ENCODE measurements around the gene DENND2D. TPM values are rescaled to one million over a fixed set of nuclear protein-coding genes. Genes with fewer than 3 reads are reported as not detected.

DENND2D gene
- total RNA-seq, 1 donor from 2014 or later: 3.7 TPM

DNA sequence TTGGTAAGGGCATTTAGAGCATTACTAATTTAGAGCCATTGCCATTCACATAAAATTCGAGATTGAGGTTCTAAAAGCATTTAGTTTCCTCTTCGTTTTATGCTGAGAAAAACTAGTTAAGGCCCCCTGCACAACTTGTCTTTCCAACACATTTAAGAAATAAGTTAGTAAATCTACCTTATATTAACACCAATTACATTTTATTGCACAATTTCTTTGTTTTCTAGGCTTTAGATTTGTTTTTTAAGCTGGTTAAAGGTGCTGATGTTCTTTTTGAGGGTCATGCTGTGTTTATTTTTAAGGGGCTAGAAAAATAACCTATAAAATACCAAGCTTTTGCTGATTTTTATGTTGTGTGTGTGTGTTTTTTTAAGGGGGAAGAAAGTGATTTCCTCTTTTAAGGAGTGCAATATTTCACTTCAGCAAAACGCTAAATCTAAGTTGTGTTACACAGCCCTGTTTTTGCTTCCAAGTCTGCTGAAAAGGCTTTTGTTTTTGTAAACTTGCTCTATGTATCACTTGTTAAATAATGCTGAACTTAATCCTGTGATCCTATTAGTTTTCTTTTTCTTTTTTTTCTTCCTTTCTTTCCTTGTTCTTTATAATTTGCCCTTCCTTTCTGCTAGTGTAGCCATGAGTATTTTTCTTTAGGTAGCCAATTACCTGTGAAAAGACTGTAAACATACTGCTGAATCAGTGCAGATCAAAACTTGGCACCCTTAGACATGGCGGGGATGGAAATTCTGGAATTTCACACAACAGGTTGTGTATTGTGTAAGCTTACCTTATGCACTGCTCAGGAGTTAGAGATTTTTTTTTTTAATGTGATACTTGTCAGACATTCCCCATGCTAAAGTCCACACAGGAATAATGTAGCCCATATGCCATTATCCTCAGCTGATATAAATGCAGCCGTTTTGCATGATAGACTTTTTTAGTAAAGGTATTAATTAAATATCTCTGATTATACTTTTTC is 58.9 kb downstream of the DENND2D start:
- H3K27me3 ChIP-seq (ENCODE audit: control insufficient read depth in 3 of 3, insufficient read depth in 3 of 3, low read length in 3 of 3): no peaks in the 10 kb centered on the region
- peak overlapping the region; percentile 93 to 96 (median 94) for H3K9ac ChIP-seq (ENCODE audit: low read depth in 1 of 3, low read length in 3 of 3)
- no peak overlapping the region for H3K27ac ChIP-seq (ENCODE audit: low read depth, low read length)
- H3K4me3 ChIP-seq (ENCODE audit: low read length in 3 of 3): peak overlapping the region; percentile 88 to 96 (median 92)
- H3K4me1 ChIP-seq (ENCODE audit: control insufficient read depth in 3 of 3, insufficient read depth in 3 of 3, low read length in 3 of 3): peaks cover 3 to 19% (median 17%) of the 10 kb centered on the region in 3 donors
- peaks cover 0 to 9% (median 0%) of the 10 kb centered on the region in 3 donors for H3K36me3 ChIP-seq (ENCODE audit: control insufficient read depth in 3 of 3, insufficient read depth in 3 of 3, low read length in 3 of 3)
- H3K9me3 ChIP-seq (ENCODE audit: control insufficient read depth in 3 of 3, low read length in 3 of 3): no peaks in the 10 kb centered on the region

DNA sequence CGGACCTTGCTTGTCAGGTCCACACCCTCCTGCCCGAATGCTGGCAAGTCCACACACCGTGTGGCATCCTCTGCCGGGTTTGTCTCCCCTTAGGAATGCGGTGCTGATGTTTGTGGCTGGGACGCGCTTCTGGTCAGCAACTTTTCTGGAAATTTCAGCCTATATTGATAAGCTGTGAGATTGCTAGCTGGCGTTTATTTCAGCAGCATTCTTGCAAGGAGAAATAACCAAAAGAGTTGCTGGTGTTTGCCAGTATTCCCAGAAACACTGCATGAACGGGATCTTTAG is 59.8 kb downstream of the DENND2D start:
- Histone ChIP-seq H3K9me3 (ENCODE audit: control insufficient read depth in 3 of 3, low read length in 3 of 3) (no peaks in the 10 kb centered on the region), H3K4me1 (ENCODE audit: control insufficient read depth in 3 of 3, insufficient read depth in 3 of 3, low read length in 3 of 3) (peaks cover 3 to 18% (median 17%) of the 10 kb centered on the region in 3 donors), H3K36me3 (ENCODE audit: control insufficient read depth in 3 of 3, insufficient read depth in 3 of 3, low read length in 3 of 3) (peaks cover 0 to 15% (median 3%) of the 10 kb centered on the region in 3 donors), H3K4me3 (ENCODE audit: low read length in 3 of 3) (peak overlapping the region; percentile 88 to 96 (median 92)), H3K27me3 (ENCODE audit: control insufficient read depth in 3 of 3, insufficient read depth in 3 of 3, low read length in 3 of 3) (no peaks in the 10 kb centered on the region), H3K27ac (ENCODE audit: low read depth, low read length) (peak overlapping the region; percentile 90), H3K9ac (ENCODE audit: low read depth in 1 of 3, low read length in 3 of 3) (peak overlapping the region; percentile 93 to 96 (median 94))

DNA sequence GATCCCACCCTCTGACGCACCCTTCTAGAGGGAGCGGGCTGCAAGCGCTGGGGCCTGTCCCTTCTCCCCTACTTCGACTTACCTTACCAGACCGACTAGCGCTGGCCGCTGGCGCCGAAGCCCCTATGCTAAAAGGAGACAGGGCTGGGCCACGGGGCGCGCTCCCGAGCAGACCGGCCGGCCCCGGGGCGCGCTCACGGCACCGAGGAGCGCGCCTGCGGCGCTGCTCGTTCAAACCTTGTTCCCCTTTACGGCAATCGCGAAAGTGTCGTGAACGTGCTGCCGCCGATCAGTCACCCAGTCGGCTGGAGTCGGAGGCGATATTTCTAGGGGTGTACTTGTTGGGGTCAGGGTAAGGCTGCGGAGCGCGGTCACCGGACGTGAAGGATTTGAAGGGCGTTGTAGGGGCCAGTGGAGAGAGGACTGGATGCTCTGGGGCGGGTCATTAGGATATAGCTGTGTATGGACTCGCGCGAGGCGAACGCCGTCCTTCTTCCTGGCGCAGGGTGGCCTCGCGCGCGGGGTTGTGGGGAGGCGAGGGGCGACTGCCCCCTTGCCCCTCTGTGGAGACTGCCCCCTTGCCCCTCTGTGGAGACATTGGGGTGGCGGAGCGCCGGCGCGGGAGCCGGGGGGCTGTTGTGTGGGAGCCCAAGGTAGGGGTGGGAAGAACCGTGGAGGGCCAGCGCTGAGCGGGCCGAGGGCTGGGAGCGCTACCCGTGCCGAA is 60.3 kb downstream of the DENND2D start, which contains the start of the genes CEPT1 and DRAM2:
Gene CEPT1 (plus strand): TSS at position 268 of the 724 bp plus-strand sequence. CDS start 7,492 bp downstream, outside the sequence.
Gene DRAM2 (minus strand): TSS at position 138 of the 724 bp plus-strand sequence. CDS start 8,539 bp downstream, outside the sequence.
- Histone ChIP-seq H3K27ac (ENCODE audit: low read depth, low read length) (peak within 1 kb of the TSS; percentile 90), H3K4me3 (ENCODE audit: low read length in 3 of 3) (peak within 1 kb of the TSS; percentile 88 to 96 (median 92)), H3K9ac (ENCODE audit: low read depth in 1 of 3, low read length in 3 of 3) (peak within 1 kb of the TSS; percentile 93 to 96 (median 94)), H3K27me3 (ENCODE audit: control insufficient read depth in 3 of 3, insufficient read depth in 3 of 3, low read length in 3 of 3) (no peaks in the 10 kb centered on the region), H3K4me1 (ENCODE audit: control insufficient read depth in 3 of 3, insufficient read depth in 3 of 3, low read length in 3 of 3) (peaks cover 3 to 17% (median 15%) of the 10 kb centered on the region in 3 donors), H3K9me3 (ENCODE audit: control insufficient read depth in 3 of 3, low read length in 3 of 3) (no peaks in the 10 kb centered on the region), H3K36me3 (ENCODE audit: control insufficient read depth in 3 of 3, insufficient read depth in 3 of 3, low read length in 3 of 3) (peaks cover 0 to 16% (median 7%) of the 10 kb centered on the region in 3 donors)

DNA sequence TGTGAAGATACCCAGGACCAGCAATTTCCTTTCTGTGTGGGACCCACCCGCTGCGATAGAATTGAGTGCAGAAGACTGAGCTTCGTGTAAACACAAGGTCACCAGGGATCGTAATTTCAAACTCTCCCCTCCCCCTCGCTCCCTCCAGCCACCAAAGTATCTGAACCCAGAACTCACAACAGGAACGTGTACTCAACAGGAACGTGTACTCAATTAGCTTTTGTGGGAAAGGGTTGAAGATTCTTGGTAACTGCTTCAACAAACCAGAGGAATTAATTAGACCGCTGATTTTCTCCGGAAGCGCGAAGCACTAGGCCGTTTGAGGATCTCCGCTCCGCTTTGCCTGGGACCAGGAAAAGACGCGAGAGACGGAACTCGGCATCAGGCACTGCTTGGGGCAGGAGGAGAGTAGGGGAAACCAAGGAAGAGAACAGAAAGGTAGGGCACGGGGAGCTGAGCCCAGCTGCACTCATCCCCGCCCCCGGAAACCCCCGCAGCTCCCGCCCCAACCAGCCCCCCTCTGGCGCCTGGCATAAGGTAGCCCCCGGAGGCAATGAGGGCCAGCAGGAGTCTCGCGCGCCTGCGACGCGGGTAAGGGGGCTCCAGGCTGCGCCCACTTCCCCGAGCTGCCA is 61.0 kb downstream of the DENND2D start:
- Histone ChIP-seq H3K9ac (ENCODE audit: low read depth in 1 of 3, low read length in 3 of 3) (peak overlapping the region; percentile 93 to 96 (median 94)), H3K9me3 (ENCODE audit: control insufficient read depth in 3 of 3, low read length in 3 of 3) (no peaks in the 10 kb centered on the region), H3K36me3 (ENCODE audit: control insufficient read depth in 3 of 3, insufficient read depth in 3 of 3, low read length in 3 of 3) (peaks cover 0 to 20% (median 10%) of the 10 kb centered on the region in 3 donors), H3K4me1 (ENCODE audit: control insufficient read depth in 3 of 3, insufficient read depth in 3 of 3, low read length in 3 of 3) (peaks cover 3 to 17% (median 15%) of the 10 kb centered on the region in 3 donors), H3K4me3 (ENCODE audit: low read length in 3 of 3) (peak overlapping the region; percentile 88 to 96 (median 92)), H3K27me3 (ENCODE audit: control insufficient read depth in 3 of 3, insufficient read depth in 3 of 3, low read length in 3 of 3) (no peaks in the 10 kb centered on the region), H3K27ac (ENCODE audit: low read depth, low read length) (peak overlapping the region; percentile 90)

Small RNA genes lying within 50 kb of the gene (small RNA-seq; reads per million reads assigned to genes)
- not detected for gene AL355816.1

Other genes with a start within 250 kb of the DENND2D start
- gene LRIF1, start 236.7 kb downstream of the DENND2D start, total RNA-seq: 3.7 TPM
- 38.1 TPM for gene DRAM2, start 60.6 kb downstream of the DENND2D start, total RNA-seq
- 54.3 TPM for gene CEPT1, start 60.4 kb downstream of the DENND2D start, total RNA-seq
- 1.0 TPM for gene CHI3L2, start 27.1 kb upstream of the DENND2D start, total RNA-seq
- gene CHIA, start 90.2 kb upstream of the DENND2D start, total RNA-seq: not detected
- gene OVGP1, start 227.1 kb upstream of the DENND2D start, total RNA-seq: 0.52 TPM
- gene WDR77, start 248.6 kb upstream of the DENND2D start, total RNA-seq: 13.0 TPM
- 265 TPM for gene ATP5PB, start 248.8 kb upstream of the DENND2D start, total RNA-seq

All from skeletal muscle tissue (tissue), 5 donors.